H1 (cell line): Measurements from ENCODE around the gene PHACTR1. TPM values are rescaled to one million over a fixed set of nuclear protein-coding genes. Genes with fewer than 3 reads are reported as not detected.

Experiments
- CTCF ChIA-PET: fragments of 300-600 bp; sonication (Branson Sonifier 250); formaldehyde crosslinking; loops from one replicate; lab custom pipeline; 2021; ENCODE audit not compliant: partially characterized antibody; lab: Charles Lee
- POLR2A ChIA-PET: fragments of 300-600 bp; sonication (Branson Sonifier 250); formaldehyde crosslinking; loops from one replicate; lab custom pipeline; 2021; ENCODE audit warnings: inconsistent platforms; ENCODE audit not compliant: partially characterized antibody; lab: Charles Lee
- DNase-seq, 2 experiments: peaks; one replicate each; pipeline versions ENCODE4 v3.0.0 to v3.0.0-alpha.2; 2010 to 2022; ENCODE audit warnings: low spot score in 2 of 2, low read depth in 1 of 2, mixed read lengths in 1 of 2
- FAIRE-seq: peaks from 2 replicates; lab custom pipeline; 2011; peaks lifted over from hg19 to GRCh38; lab: Jason Lieb, UNC
- H2AFZ ChIP-seq: 2 replicates; pipeline ENCODE4 v1.8.1; 2012; ENCODE audit warnings: low read length, inconsistent platforms
- H2AK5ac ChIP-seq: 2 replicates; pipeline ENCODE4 v1.6.1; 2013; ENCODE audit warnings: low read depth, low read length
- H2BK120ac ChIP-seq: replicated peaks from 2 replicates; pipeline ENCODE3; 2013; ENCODE audit warnings: low read depth, low read length, inconsistent platforms
- H2BK12ac ChIP-seq: 2 replicates; pipeline ENCODE4 v1.6.1; 2013; ENCODE audit warnings: low read depth, low read length
- H2BK15ac ChIP-seq: 2 replicates; pipeline ENCODE4 v1.6.1; 2013; ENCODE audit warnings: low read length
- H2BK20ac ChIP-seq: 2 replicates; pipeline ENCODE4 v1.6.1; 2013; ENCODE audit warnings: low read length
- H2BK5ac ChIP-seq: 2 replicates; pipeline ENCODE4 v1.6.1; 2013; ENCODE audit warnings: low read depth, low read length
- H3K14ac ChIP-seq: 2 replicates; pipeline ENCODE4 v1.6.1; 2013; ENCODE audit warnings: inconsistent platforms; ENCODE audit not compliant: insufficient read length
- H3K18ac ChIP-seq: 2 replicates; pipeline ENCODE4 v1.6.1; 2013; ENCODE audit warnings: low read length; ENCODE audit errors: extremely low read depth
- H3K23ac ChIP-seq: 2 replicates; pipeline ENCODE4 v1.6.1; 2013; ENCODE audit warnings: inconsistent platforms; ENCODE audit not compliant: insufficient read length
- H3K23me2 ChIP-seq: 2 replicates; pipeline ENCODE4 v1.6.1; 2013; ENCODE audit warnings: low read depth, low read length
- H3K27ac ChIP-seq: 2 replicates; pipeline ENCODE4 v1.6.1; 2011; ENCODE audit warnings: low read depth, low read length, inconsistent platforms
- H3K27me3 ChIP-seq, 4 experiments: replicated peaks in 1 of 4; 1 replicate in 1 of 4; 2 replicates in 3 of 4; pipeline versions ENCODE4 v1.6.1 to v1.8.1; 2011 to 2013; ENCODE audit warnings: low read length in 3 of 4, mild to moderate bottlenecking in 3 of 4, inconsistent platforms in 2 of 4, mixed read lengths in 2 of 4, moderate library complexity in 1 of 4; ENCODE audit not compliant: control insufficient read depth in 3 of 4, insufficient read depth in 3 of 4; ENCODE audit errors: extremely low read depth in 1 of 4
- H3K36me3 ChIP-seq, 4 experiments: 2 replicates each; pipeline versions ENCODE4 v1.6.1 to v1.8.1; 2011 to 2013; ENCODE audit warnings: mild to moderate bottlenecking in 4 of 4, low read length in 3 of 4, moderate library complexity in 2 of 4, control low read depth in 1 of 4, inconsistent platforms in 1 of 4; ENCODE audit not compliant: insufficient read depth in 4 of 4, control insufficient read depth in 2 of 4
- H3K4ac ChIP-seq: replicated peaks from 2 replicates; pipeline ENCODE3; 2013; ENCODE audit warnings: low read length, low read depth, mixed read lengths, inconsistent platforms; ENCODE audit not compliant: insufficient read length
- H3K4me1 ChIP-seq, 4 experiments: replicated peaks in 1 of 4; 1 replicate in 1 of 4; 2 replicates in 3 of 4; pipeline versions ENCODE4 v1.6.1 to v1.8.1; 2011 to 2013; ENCODE audit warnings: low read length in 3 of 4, inconsistent platforms in 2 of 4, mixed read lengths in 1 of 4; ENCODE audit not compliant: insufficient read depth in 4 of 4, control insufficient read depth in 3 of 4
- H3K4me2 ChIP-seq, 2 experiments: 2 replicates each; pipeline versions ENCODE4 v1.6.1 to v1.8.1; 2011 to 2013; ENCODE audit warnings: low read depth in 2 of 2, low read length in 2 of 2, control low read depth in 1 of 2, inconsistent platforms in 1 of 2, mild to moderate bottlenecking in 1 of 2; ENCODE audit not compliant: insufficient read depth in 1 of 2
- H3K4me3 ChIP-seq, 4 experiments: fragments of 200-600, 300-600 bp in 1 of 4; sonication (generic), shearing (Covaris generic), sonication (Bioruptor Twin) in 1 of 4; 2 replicates each; pipeline versions ENCODE4 v1.5.1 to v1.8.1; 2011 to 2016; ENCODE audit warnings: low read length in 4 of 4, low read depth in 3 of 4, control low read depth in 2 of 4, inconsistent platforms in 2 of 4, mild to moderate bottlenecking in 2 of 4, mixed read lengths in 1 of 4, moderate library complexity in 1 of 4; ENCODE audit not compliant: insufficient read depth in 2 of 4; ENCODE audit errors: extremely low read depth in 1 of 4
- H3K56ac ChIP-seq: replicated peaks from 2 replicates; pipeline ENCODE3; 2013; ENCODE audit warnings: low read depth, mild to moderate bottlenecking, mixed read lengths, low read length, inconsistent platforms; ENCODE audit not compliant: insufficient read length
- H3K79me1 ChIP-seq: 2 replicates; pipeline ENCODE4 v1.6.1; 2013; ENCODE audit warnings: low read depth, low read length, control low read depth
- H3K79me2 ChIP-seq, 2 experiments: 2 replicates each; pipeline versions ENCODE4 v1.6.1 to v1.8.1; 2012 to 2013; ENCODE audit warnings: low read length in 2 of 2, mild to moderate bottlenecking in 2 of 2, inconsistent platforms in 1 of 2; ENCODE audit not compliant: insufficient read depth in 2 of 2, control insufficient read depth in 1 of 2
- H3K9ac ChIP-seq, 4 experiments: replicated peaks in 1 of 4; 1 replicate in 1 of 4; 2 replicates in 3 of 4; pipeline versions ENCODE4 v1.6.1 to v1.8.1; 2011 to 2013; ENCODE audit warnings: low read depth in 3 of 4, low read length in 3 of 4, control low read depth in 2 of 4, mild to moderate bottlenecking in 2 of 4, moderate library complexity in 2 of 4, inconsistent platforms in 1 of 4; ENCODE audit errors: extremely low read depth in 1 of 4
- H3K9me3 ChIP-seq, 2 experiments: 2 replicates each; pipeline versions ENCODE4 v1.6.1 to v1.8.1; 2012 to 2013; ENCODE audit warnings: mild to moderate bottlenecking in 2 of 2, moderate library complexity in 2 of 2, control low read depth in 1 of 2, inconsistent platforms in 1 of 2, low read depth in 1 of 2, low read length in 1 of 2, mixed read lengths in 1 of 2; ENCODE audit not compliant: insufficient read depth in 2 of 2
- H4K20me1 ChIP-seq, 2 experiments: replicated peaks in 1 of 2; 2 replicates each; pipeline versions ENCODE3 to v1.8.1; 2011 to 2013; ENCODE audit warnings: inconsistent platforms in 2 of 2, low read length in 2 of 2, mild to moderate bottlenecking in 1 of 2; ENCODE audit not compliant: insufficient read depth in 2 of 2, control insufficient read depth in 1 of 2
- H4K5ac ChIP-seq: 2 replicates; pipeline ENCODE4 v1.6.1; 2013; ENCODE audit warnings: low read length, low read depth, mixed read lengths, inconsistent platforms; ENCODE audit not compliant: insufficient read length
- H4K8ac ChIP-seq: 2 replicates; pipeline ENCODE4 v1.8.0; 2013; ENCODE audit warnings: mild to moderate bottlenecking, moderate library complexity, low read length, inconsistent platforms; ENCODE audit not compliant: insufficient read depth; ENCODE audit errors: extremely low read depth
- H4K91ac ChIP-seq: replicated peaks from 2 replicates; pipeline ENCODE3; 2013; ENCODE audit warnings: low read length, mixed read lengths, inconsistent platforms; ENCODE audit not compliant: insufficient read length
- CBX8 ChIP-seq: fragments of 300-800, 300-1000 bp; sonication (generic); IDR thresholded peaks from 2 replicates; pipeline ENCODE4 v1.7.1; 2016; ENCODE audit warnings: low read depth, low read length, borderline replicate concordance
- CHD2 ChIP-seq: IDR thresholded peaks from 2 replicates; pipeline ENCODE4 v1.6.1; 2012; ENCODE audit warnings: low read length, improper control_type of control experiment
- EGR1 ChIP-seq: IDR thresholded peaks from 2 replicates; pipeline ENCODE4 v1.6.1; 2011; ENCODE audit warnings: low read depth, low read length, borderline replicate concordance
- EZH2 ChIP-seq: fragments of 200-600 bp; sonication (generic); IDR thresholded peaks from 2 replicates; pipeline ENCODE4 v1.7.1; 2012; ENCODE audit warnings: low read depth, mild to moderate bottlenecking, moderate library complexity, low read length, inconsistent platforms; ENCODE audit not compliant: severe bottlenecking
- GABPA ChIP-seq: IDR thresholded peaks from 2 replicates; pipeline ENCODE4 v1.6.1; 2011; ENCODE audit warnings: mild to moderate bottlenecking, low read length, moderate library complexity, borderline replicate concordance; ENCODE audit not compliant: insufficient read depth
- HDAC6 ChIP-seq: IDR thresholded peaks from one replicate; pipeline ENCODE4 v1.7.1; 2012; ENCODE audit warnings: low read depth, mild to moderate bottlenecking, inconsistent platforms, low read length, moderate library complexity
- KDM4A ChIP-seq: IDR thresholded peaks from one replicate; pipeline ENCODE4 v1.7.1; 2012; ENCODE audit warnings: low read depth, mild to moderate bottlenecking, moderate library complexity, low read length, inconsistent platforms; ENCODE audit not compliant: severe bottlenecking
- POU5F1 ChIP-seq: IDR thresholded peaks from 2 replicates; pipeline ENCODE4 v1.6.1; 2011; ENCODE audit warnings: low read depth, mild to moderate bottlenecking, low read length, moderate library complexity
- RBBP5 ChIP-seq: IDR thresholded peaks from 2 replicates; pipeline ENCODE4 v1.7.1; 2012; ENCODE audit warnings: low read depth, mild to moderate bottlenecking, inconsistent platforms, low read length, moderate library complexity, borderline replicate concordance
- RNF2 ChIP-seq: fragments of 200-900, 300-1000 bp; sonication (generic); IDR thresholded peaks from 2 replicates; pipeline ENCODE4 v1.7.1; 2016; ENCODE audit warnings: borderline replicate concordance, low read depth, mild to moderate bottlenecking, antibody characterized with exemption, low read length; ENCODE audit not compliant: poor library complexity, severe bottlenecking; ENCODE audit errors: missing control alignments
- SIN3A ChIP-seq, 2 experiments: IDR thresholded peaks in 1 of 2; conservative IDR thresholded peaks in 1 of 2; 2 replicates each; pipeline ENCODE4 v1.6.1; 2011 to 2012; ENCODE audit warnings: low read length in 2 of 2, improper control_type of control experiment in 1 of 2, low read depth in 1 of 2, mild to moderate bottlenecking in 1 of 2
- TCF12 ChIP-seq: IDR thresholded peaks from 2 replicates; pipeline ENCODE4 v1.6.1; 2011; ENCODE audit warnings: low read depth, mild to moderate bottlenecking, low read length
- WGBS, 2 experiments: shearing (Covaris generic) in 1 of 2; methylation state at CpG; one replicate each; pipeline versions ENCODE4 v1.1.6 to v1.1.7; 2013 to 2015; ENCODE audit warnings: low lambda C conversion rate in 2 of 2, mixed read lengths in 2 of 2, inconsistent platforms in 1 of 2, low coverage in 1 of 2, missing lambda C conversion rate in 1 of 2; ENCODE audit not compliant: insufficient replicate concordance in 2 of 2, insufficient coverage in 1 of 2, insufficient read length in 1 of 2; ENCODE audit errors: extremely low coverage in 1 of 2, missing lambda C conversion rate in 1 of 2; 5-methylcytosine and 5-hydroxymethylcytosine counted together
- polyA plus RNA-seq, 7 experiments: library from polyadenylated mRNA; depleted of rRNA in 3 of 7; stranded (reverse) in 5 of 7; unstranded in 2 of 7; fragments of >200 nt in 5 of 7; fragments of 200-250 nt in 2 of 7; gene quantifications; 1 replicate in 5 of 7; 2 replicates in 1 of 7; 4 replicates in 1 of 7; pipeline versions ENCODE4 v1.2.1 to v1.2.3, GENCODE V29; 2011 to 2013; ENCODE audit warnings: missing spikeins in 2 of 7, mixed read lengths in 2 of 7
- total RNA-seq: library from RNA; stranded (reverse); fragmentation: NEBNext Ultra II Directional; extraction: Animal tissue kit (Norgen Biotek cat#: 25700); gene quantifications from 2 replicates; pipeline ENCODE4 v1.2.1, GENCODE V29; 2021
- TF ChIP-seq, protein P1 (sequence below): IDR thresholded peaks from 2 replicates; pipeline ENCODE4 v1.6.1; 2012; ENCODE audit warnings: inconsistent platforms

PHACTR1 gene
- total and polyA plus RNA-seq, 2 of the 8 experiments (the other 6 are each of a cell fraction or from before 2014, with no cell fraction given) = 3.9 to 17.1 TPM

DNA sequence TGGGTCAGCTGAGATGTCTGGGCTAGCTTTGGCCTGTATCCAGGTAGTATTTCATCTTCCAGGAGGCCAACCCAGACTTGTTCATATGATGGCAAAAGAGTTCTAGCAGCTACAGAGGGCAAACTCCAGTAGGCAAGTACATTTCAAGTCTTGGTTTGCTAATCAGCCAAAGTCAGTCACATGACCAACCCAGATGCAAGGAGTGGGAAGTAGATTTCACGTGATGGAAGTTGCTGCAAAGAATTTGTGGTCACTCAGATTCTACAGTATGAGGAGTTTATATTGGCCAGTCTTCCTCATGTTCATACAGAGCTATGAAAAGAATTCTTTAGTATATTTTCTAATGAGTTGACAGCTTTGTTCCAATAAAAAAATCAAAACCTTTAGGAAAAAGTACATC, 101.8 kb downstream of the PHACTR1 start:
- no peak overlapping the region for H3K9ac ChIP-seq
- POLR2A ChIA-PET = interaction anchor here (0.6 kb wide), 1 partner anchor 12 kb away, joined by 3 read pairs; no protein-coding TSS in a partner anchor
- H2BK120ac ChIP-seq = no peak overlapping the region
- H2AK5ac ChIP-seq = no peak overlapping the region
- no peak overlapping the region for H3K56ac ChIP-seq
- no peak overlapping the region for H2AFZ ChIP-seq
- H3K79me2 ChIP-seq = no peaks in the 10 kb centered on the region
- CTCF ChIA-PET = no interaction called here
- H2BK12ac ChIP-seq = no peak overlapping the region
- H3K9me3 ChIP-seq = no peaks in the 10 kb centered on the region; a peak in 1 of 4 replicates
- no peaks in the 10 kb centered on the region; the same call in 1 of the 2 replicates for H3K79me1 ChIP-seq
- no peak overlapping the region for H3K4ac ChIP-seq
- H3K4me1 ChIP-seq = no peaks in the 10 kb centered on the region
- no peak overlapping the region for H3K23ac ChIP-seq
- no peak overlapping the region for H3K4me3 ChIP-seq
- H4K5ac ChIP-seq = no peak overlapping the region
- no peak overlapping the region for H3K18ac ChIP-seq
- H3K14ac ChIP-seq = no peak overlapping the region
- no peak overlapping the region for H3K4me2 ChIP-seq
- WGBS, 2 experiments = 87% methylated on average over 1 of the region's 1 CpG; no CpG with 5 or more reads in 1 of the 2 experiments
- H4K91ac ChIP-seq = no peak overlapping the region
- no peak overlapping the region for H2BK15ac ChIP-seq
- H3K27ac ChIP-seq = no peak overlapping the region
- no peaks in the 10 kb centered on the region for H3K36me3 ChIP-seq
- H2BK20ac ChIP-seq = no peak overlapping the region
- H3K23me2 ChIP-seq = no peaks in the 10 kb centered on the region
- DNase-seq (no peak), FAIRE-seq (no peak)
- no peak overlapping the region for H2BK5ac ChIP-seq
- no peaks in the 10 kb centered on the region for H4K20me1 ChIP-seq
- H4K8ac ChIP-seq = no peak overlapping the region
- no peaks in the 10 kb centered on the region for H3K27me3 ChIP-seq
- TF ChIP-seq CHD2 (no peak), SIN3A (conservative IDR thresholded peaks at IDR 0.05 in 1 of 2, IDR thresholded peaks at IDR 0.05 in 1 of 2; ENCODE audit: low read depth in 1 of 2, low read length in 2 of 2) (no peak), RNF2 (no peak), POU5F1 (no peak), EZH2 (no peak), KDM4A (no peak), HDAC6 (no peak), CBX8 (no peak), EGR1 (no peak), GABPA (no peak), RBBP5 (no peak), TCF12 (no peak)
- TF ChIP-seq, protein P1, sequence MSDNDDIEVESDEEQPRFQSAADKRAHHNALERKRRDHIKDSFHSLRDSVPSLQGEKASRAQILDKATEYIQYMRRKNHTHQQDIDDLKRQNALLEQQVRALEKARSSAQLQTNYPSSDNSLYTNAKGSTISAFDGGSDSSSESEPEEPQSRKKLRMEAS = no peak
